T-helper 17 cell (primary cell): ENCODE data around the gene MICAL2. TPM values are rescaled to one million over a fixed set of nuclear protein-coding genes. Genes with fewer than 3 reads are reported as not detected.
A peak's percentile ranks its signal among the peaks of the same experiment; 100 is the strongest.

ENCODE experiments used
- ATAC-seq: fragments of 150-1000 bp; cut with Tn5 transposase; 2 replicates; pipeline ENCODE4 v1.10.0; 2021; ENCODE audit warnings: mild to moderate bottlenecking, moderate library complexity
- DNase-seq, 3 donors: peaks; one replicate each; pipeline versions ENCODE4 v3.0.0 to v3.0.0-alpha.2; 2020 to 2021
- H3K9me3 ChIP-seq: one replicate; pipeline ENCODE4 v1.7.0; 2013; ENCODE audit warnings: low read length, mild to moderate bottlenecking; ENCODE audit not compliant: control insufficient read depth, poor library complexity, severe bottlenecking
- H3K27ac Mint-ChIP-seq: one replicate; pipeline ENCODE4 v1.8.0; 2022; ENCODE audit warnings: mild to moderate bottlenecking, moderate library complexity, mixed read lengths
- H3K27me3 Mint-ChIP-seq: one replicate; pipeline ENCODE4 v1.8.0; 2022; ENCODE audit warnings: mixed read lengths
- H3K36me3 Mint-ChIP-seq: one replicate; pipeline ENCODE4 v1.8.0; 2022; ENCODE audit warnings: low read depth, mixed read lengths
- H3K4me1 Mint-ChIP-seq: one replicate; pipeline ENCODE4 v1.8.0; 2022; ENCODE audit warnings: mild to moderate bottlenecking, mixed read lengths
- H3K4me3 Mint-ChIP-seq: one replicate; pipeline ENCODE4 v1.8.0; 2022; ENCODE audit warnings: mild to moderate bottlenecking, moderate library complexity, mixed read lengths
- total RNA-seq, 4 donors: library from RNA in 2 of 4; stranded (reverse) in 2 of 4; gene quantifications; one replicate each; pipeline ENCODE4 v1.2.3 and lab custom pipeline; 2022 to 2026

Gene MICAL2
- total RNA-seq, 2 donors from 2014 or later: 52.0 to 66.9 TPM

- no peak for DNase-seq
- H3K9me3 ChIP-seq: no peaks in the 10 kb centered on the region
- Mint-ChIP-seq H3K27me3 (no peaks in the 10 kb centered on the region), H3K4me1 (peaks cover 30% of the 10 kb centered on the region), H3K27ac (peak overlapping the region; percentile 53), H3K4me3 (no peak overlapping the region), H3K36me3 (peaks cover 5% of the 10 kb centered on the region)
- no peak for ATAC-seq
Observed at GRCh38 chr11:12120031-12121008, 9.9 kb downstream of the MICAL2 start.

- Mint-ChIP-seq H3K27me3 (no peaks in the 10 kb centered on the region), H3K27ac (no peak overlapping the region), H3K36me3 (peaks cover 5% of the 10 kb centered on the region), H3K4me1 (peaks cover 30% of the 10 kb centered on the region), H3K4me3 (no peak overlapping the region)
- no peaks in the 10 kb centered on the region for H3K9me3 ChIP-seq
- DNase-seq (no peak), ATAC-seq (no peak)
Observed at GRCh38 chr11:12121011-12121410, 10.6 kb downstream of the MICAL2 start.

GRCh38 chr11:12121517-12121916 is 11.1 kb downstream of the MICAL2 start:
- no peak for ATAC-seq
- Mint-ChIP-seq H3K4me3 (no peak overlapping the region), H3K36me3 (peaks cover 5% of the 10 kb centered on the region), H3K27ac (no peak overlapping the region), H3K27me3 (no peaks in the 10 kb centered on the region), H3K4me1 (peaks cover 32% of the 10 kb centered on the region)
- H3K9me3 ChIP-seq: no peaks in the 10 kb centered on the region
- no peak for DNase-seq

- H3K4me1 Mint-ChIP-seq: peaks cover 38% of the 10 kb centered on the region
- ATAC-seq (peak; percentile 28), DNase-seq (no peak)
- no peaks in the 10 kb centered on the region for H3K27me3 Mint-ChIP-seq
- peaks cover 5% of the 10 kb centered on the region for H3K36me3 Mint-ChIP-seq
- H3K9me3 ChIP-seq: no peaks in the 10 kb centered on the region
- peak overlapping the region; percentile 61 for H3K27ac Mint-ChIP-seq
- H3K4me3 Mint-ChIP-seq: no peak overlapping the region
Observed at GRCh38 chr11:12122083-12122482, 11.7 kb downstream of the MICAL2 start.

GRCh38 chr11:12123273-12123672 is 12.9 kb downstream of the MICAL2 start:
- DNase-seq: no peak
- ATAC-seq: no peak
- no peaks in the 10 kb centered on the region for H3K9me3 ChIP-seq
- H3K4me1 Mint-ChIP-seq: peaks cover 42% of the 10 kb centered on the region
- no peaks in the 10 kb centered on the region for H3K27me3 Mint-ChIP-seq
- peaks cover 5% of the 10 kb centered on the region for H3K36me3 Mint-ChIP-seq
- H3K27ac Mint-ChIP-seq: no peak overlapping the region
- H3K4me3 Mint-ChIP-seq: no peak overlapping the region

- H3K4me1 Mint-ChIP-seq: peaks cover 43% of the 10 kb centered on the region
- H3K27ac Mint-ChIP-seq: peak overlapping the region; percentile 93
- H3K4me3 Mint-ChIP-seq: no peak overlapping the region
- ATAC-seq: no peak
- DNase-seq: no peak
- H3K9me3 ChIP-seq: no peaks in the 10 kb centered on the region
- no peaks in the 10 kb centered on the region for H3K27me3 Mint-ChIP-seq
- H3K36me3 Mint-ChIP-seq: peaks cover 5% of the 10 kb centered on the region
Observed at GRCh38 chr11:12123799-12124198, 13.4 kb downstream of the MICAL2 start.

GRCh38 chr11:12124306-12124705 is 13.9 kb downstream of the MICAL2 start:
- H3K27ac Mint-ChIP-seq: peak overlapping the region; percentile 93
- DNase-seq (no peak), ATAC-seq (no peak)
- peaks cover 2% of the 10 kb centered on the region for H3K36me3 Mint-ChIP-seq
- no peaks in the 10 kb centered on the region for H3K9me3 ChIP-seq
- H3K4me3 Mint-ChIP-seq: no peak overlapping the region
- no peaks in the 10 kb centered on the region for H3K27me3 Mint-ChIP-seq
- peaks cover 43% of the 10 kb centered on the region for H3K4me1 Mint-ChIP-seq

- Mint-ChIP-seq H3K27me3 (no peaks in the 10 kb centered on the region), H3K4me3 (no peak overlapping the region), H3K4me1 (peaks cover 39% of the 10 kb centered on the region), H3K36me3 (no peaks in the 10 kb centered on the region), H3K27ac (no peak overlapping the region)
- DNase-seq (no peak), ATAC-seq (no peak)
- no peaks in the 10 kb centered on the region for H3K9me3 ChIP-seq
Observed at GRCh38 chr11:12125609-12126149, 15.3 kb downstream of the MICAL2 start.

- ATAC-seq (no peak), DNase-seq (no peak)
- Mint-ChIP-seq H3K36me3 (no peaks in the 10 kb centered on the region), H3K27ac (peak overlapping the region; percentile 74), H3K27me3 (no peaks in the 10 kb centered on the region), H3K4me3 (no peak overlapping the region), H3K4me1 (peaks cover 38% of the 10 kb centered on the region)
- H3K9me3 ChIP-seq: no peaks in the 10 kb centered on the region
Observed at GRCh38 chr11:12126344-12127019, 16.1 kb downstream of the MICAL2 start.

GRCh38 chr11:12127206-12127898 is 17.0 kb downstream of the MICAL2 start:
- Mint-ChIP-seq H3K27me3 (no peaks in the 10 kb centered on the region), H3K4me1 (peaks cover 39% of the 10 kb centered on the region), H3K36me3 (no peaks in the 10 kb centered on the region), H3K4me3 (no peak overlapping the region), H3K27ac (peak overlapping the region; percentile 74)
- ATAC-seq (no peak), DNase-seq (no peak)
- no peaks in the 10 kb centered on the region for H3K9me3 ChIP-seq

GRCh38 chr11:12128301-12128751 is 17.9 kb downstream of the MICAL2 start:
- DNase-seq (no peak), ATAC-seq (no peak)
- Mint-ChIP-seq H3K27me3 (no peaks in the 10 kb centered on the region), H3K36me3 (no peaks in the 10 kb centered on the region), H3K4me1 (peaks cover 43% of the 10 kb centered on the region), H3K27ac (no peak overlapping the region), H3K4me3 (no peak overlapping the region)
- no peaks in the 10 kb centered on the region for H3K9me3 ChIP-seq

- peak overlapping the region; percentile 49 for H3K27ac Mint-ChIP-seq
- no peaks in the 10 kb centered on the region for H3K36me3 Mint-ChIP-seq
- ATAC-seq (no peak), DNase-seq (no peak)
- peaks cover 49% of the 10 kb centered on the region for H3K4me1 Mint-ChIP-seq
- H3K9me3 ChIP-seq: no peaks in the 10 kb centered on the region
- H3K4me3 Mint-ChIP-seq: no peak overlapping the region
- H3K27me3 Mint-ChIP-seq: no peaks in the 10 kb centered on the region
Observed at GRCh38 chr11:12129227-12129626, 18.8 kb downstream of the MICAL2 start.
